OCI-M2 (cell line): ENCODE measurements around the gene NCAPG.
"Not testable (repeated sequence)": the region's sequence is repeated elsewhere in the genome, so short reads cannot be mapped to it uniquely, and the experiment has no call there.

Experiments
- DNase-seq: peaks from one replicate; lab custom pipeline; 2025; ENCODE audit not compliant: unreplicated experiment; lab: John Stamatoyannopoulos, UW

The NCAPG gene

DNA sequence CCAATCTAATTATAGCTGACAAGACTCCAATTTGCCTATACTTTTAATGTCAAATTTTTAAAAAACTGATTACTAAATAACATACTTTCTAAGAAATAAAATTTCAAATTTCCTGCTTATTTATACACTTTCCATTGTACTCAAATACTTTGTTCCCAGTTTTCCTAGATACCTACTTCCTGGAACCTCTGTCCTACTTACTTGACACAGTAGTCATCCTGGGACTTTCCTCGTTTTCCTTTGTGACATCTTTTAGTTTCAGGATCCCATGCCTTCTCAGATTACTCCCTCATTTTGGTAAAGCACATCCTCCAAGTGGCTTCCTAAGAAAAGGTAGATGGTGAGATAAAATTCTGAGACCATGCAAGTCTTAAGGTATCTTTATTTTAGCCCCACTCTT, 16.0 kb upstream of the NCAPG start:
- no peak for DNase-seq

DNA sequence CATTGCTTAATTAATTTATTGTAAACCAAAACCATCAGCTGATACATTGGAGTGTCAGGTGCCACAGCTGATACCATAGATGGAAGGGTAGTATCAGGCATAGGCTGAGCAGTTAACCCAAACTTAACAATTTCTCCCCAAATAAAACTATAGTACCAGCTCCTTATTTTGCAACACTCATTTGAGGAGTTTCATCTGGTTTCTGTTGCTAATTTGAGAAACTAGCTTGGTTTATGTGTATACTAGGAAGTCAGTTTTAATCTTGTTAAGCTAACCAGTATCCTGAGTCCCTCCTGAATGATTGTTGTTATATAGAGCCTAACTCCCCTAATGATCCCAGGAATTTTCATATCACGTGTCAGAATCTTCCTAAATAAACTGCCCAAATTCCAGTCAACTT, 13.0 kb upstream of the NCAPG start:
- no peak for DNase-seq

DNA sequence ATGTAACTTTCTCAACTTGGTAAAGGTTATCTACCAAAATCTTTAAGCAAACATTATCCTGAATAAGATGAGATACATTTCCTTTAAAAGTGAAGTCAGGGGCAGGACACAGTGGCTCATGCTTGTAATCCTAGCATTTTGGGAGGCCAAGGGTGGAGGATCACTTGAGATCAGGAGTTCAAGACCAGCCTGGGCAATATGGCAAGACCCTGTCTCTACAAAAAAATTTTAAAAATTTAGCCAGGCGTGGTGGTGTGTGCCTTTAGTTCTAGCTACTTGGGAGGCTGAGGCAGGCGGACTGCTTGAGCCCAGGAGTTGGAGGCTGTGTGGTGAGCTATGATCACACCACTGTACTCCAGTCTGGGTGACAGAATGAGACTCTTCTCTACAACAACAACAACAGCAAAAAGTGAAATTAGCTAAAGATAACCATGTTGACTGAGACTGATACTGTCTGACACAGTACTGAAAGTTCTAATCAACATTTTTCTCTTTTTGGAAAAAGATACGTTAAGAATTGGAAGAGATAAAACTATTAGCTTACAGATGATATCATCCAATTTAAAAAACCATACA, 5.1 kb upstream of the NCAPG start:
- DNase-seq, result no peak

DNA sequence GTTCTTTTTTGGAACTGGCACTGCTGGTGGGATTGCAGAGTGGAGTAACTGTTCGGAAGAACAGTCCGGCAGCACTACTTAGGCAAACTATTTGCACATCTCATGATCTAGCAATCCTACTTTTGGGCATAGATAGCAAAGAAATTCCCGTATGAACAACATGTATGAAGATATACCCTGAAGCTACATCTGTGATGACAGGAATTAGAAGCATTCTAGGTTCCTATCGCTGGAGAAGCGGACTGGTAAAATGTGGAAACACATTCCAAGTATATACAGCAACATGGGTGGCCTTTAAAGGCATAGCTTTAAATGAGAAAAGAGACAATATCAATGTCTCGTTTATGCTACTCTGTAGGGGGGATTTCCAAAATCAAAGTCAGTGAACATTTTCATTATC, 3.3 kb upstream of the NCAPG start:
- no peak for DNase-seq

DNA sequence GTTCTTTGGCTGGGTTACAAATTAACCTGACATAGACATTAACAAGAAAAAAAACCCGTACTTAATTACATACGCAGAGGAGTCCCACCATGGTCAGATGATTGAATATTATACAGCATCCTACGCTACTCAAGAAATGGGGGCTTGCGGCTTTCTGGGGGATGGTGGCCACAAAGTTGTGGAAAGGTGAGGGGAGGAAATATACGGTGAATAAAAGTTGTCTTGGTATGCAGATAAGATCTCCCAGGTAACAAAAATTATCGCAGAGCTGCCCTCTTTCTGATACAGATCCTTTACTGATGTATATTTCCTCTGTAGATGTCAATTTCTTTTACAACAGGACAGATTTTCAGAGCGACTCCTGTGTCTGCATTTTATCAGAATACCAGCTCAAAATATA, 1.1 kb upstream of the NCAPG start:
- DNase-seq, result no peak

DNA sequence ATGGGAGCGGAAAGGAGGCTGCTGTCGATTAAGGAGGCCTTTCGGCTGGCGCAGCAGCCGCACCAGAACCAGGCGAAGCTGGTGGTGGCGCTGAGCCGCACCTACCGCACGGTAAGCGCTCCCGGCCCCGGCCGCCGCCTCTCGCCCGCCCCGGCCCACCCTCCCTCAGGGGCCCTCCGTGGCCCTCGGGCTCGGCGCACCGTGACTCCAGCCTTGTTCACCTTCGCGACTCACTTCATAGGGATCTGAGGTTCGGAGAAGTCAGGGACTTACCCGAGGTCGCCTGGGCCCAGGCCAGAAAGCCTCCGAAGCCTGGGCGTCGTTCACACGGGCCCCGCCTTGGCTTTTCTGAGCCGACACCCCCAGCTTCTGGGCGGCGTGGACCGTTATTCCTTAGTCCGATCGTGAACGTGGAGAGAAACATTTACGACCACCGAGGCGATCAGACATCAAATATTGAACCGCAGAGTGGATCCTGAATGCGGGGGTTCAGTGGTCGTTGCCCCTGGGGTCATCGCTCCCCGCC, 362 bp downstream of the NCAPG start:
- no peak for DNase-seq

DNA sequence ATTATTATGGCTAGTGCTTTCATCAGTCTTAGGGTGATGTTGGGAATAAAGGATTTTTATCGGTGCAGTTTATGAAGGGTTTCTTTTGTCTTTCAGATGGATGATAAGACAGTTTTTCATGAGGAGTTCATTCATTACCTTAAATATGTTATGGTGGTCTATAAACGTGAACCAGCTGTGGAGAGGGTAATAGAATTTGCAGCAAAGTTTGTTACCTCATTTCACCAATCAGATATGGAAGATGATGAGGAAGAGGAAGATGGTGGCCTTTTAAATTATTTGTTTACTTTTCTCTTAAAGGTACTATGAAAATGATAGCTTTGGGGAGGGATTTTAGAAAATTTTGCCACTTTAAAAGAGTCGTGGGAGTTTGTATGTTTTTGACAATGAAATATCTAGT, 1.3 kb downstream of the NCAPG start:
- no peak for DNase-seq

DNA sequence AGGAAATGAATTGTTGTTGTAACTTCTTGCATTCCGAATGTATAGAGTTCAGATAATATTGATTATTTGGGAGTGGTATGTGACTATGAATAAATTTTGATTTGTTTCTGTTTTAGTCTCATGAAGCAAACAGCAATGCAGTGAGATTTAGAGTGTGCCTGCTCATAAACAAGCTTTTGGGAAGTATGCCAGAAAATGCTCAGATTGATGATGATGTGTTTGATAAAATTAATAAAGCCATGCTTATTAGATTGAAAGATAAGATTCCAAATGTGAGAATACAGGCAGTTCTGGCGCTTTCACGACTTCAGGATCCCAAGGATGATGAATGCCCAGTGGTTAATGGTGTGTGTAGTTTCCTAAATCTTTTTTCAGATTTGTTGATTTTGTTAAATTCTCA, 2.0 kb downstream of the NCAPG start:
- no peak for DNase-seq

DNA sequence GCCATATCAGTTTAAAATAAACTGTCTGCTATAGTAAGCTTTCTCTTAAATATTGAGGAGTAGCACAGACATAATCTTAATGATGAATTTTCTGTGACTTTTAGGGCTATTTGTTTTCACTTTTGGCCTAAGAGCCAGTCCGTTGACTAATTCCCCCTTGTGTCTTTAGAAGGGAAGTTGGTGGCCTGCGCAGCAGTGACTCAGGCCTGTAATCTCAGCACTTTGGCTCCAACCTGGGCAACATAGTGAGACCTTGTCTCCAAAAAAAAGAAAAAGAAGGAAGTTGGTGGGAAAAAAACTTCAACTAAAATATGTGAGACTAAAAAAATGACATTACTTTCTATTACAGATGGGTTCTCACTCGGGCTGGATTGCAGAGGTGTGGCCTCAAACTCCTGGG, 3.4 kb downstream of the NCAPG start:
- DNase-seq, result no peak

DNA sequence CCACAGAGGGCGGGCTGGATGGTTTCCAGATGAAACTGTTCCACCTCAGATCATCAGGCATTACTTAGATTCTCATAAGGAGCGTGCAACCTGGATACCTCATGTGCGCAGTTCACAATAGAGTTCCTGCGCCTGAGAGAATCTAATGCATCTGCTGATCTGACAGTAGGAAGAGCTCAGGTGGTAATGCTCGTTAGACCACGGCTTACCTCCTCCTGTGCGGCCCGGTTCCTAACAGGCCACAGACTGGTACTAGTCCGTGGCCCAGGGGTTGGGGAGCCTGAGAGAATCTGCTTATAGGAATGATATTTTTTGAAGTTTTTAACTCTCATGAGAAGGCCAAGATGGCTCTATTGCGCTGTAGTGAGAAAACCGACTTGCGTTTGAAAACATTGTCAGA, 5.4 kb downstream of the NCAPG start:
- no peak for DNase-seq

DNA sequence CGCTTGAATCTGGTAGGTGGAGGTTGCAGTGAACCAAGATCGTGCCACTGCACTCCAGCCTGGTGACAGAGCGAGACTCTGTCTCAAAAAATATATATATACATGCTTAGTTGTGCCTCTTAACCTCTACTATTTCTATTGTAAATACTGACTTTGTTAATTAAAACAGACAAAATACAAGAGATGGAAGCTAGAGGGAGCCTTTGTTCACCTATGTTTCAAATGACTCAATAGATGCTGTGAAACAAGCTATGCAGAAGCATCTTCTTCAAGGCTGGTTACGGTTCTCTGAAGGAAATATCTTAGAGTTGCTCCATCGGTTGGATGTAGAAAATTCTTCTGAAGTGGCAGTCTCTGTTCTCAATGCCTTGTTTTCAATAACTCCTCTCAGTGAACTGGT, 6.2 kb downstream of the NCAPG start:
- DNase-seq, result no peak

DNA sequence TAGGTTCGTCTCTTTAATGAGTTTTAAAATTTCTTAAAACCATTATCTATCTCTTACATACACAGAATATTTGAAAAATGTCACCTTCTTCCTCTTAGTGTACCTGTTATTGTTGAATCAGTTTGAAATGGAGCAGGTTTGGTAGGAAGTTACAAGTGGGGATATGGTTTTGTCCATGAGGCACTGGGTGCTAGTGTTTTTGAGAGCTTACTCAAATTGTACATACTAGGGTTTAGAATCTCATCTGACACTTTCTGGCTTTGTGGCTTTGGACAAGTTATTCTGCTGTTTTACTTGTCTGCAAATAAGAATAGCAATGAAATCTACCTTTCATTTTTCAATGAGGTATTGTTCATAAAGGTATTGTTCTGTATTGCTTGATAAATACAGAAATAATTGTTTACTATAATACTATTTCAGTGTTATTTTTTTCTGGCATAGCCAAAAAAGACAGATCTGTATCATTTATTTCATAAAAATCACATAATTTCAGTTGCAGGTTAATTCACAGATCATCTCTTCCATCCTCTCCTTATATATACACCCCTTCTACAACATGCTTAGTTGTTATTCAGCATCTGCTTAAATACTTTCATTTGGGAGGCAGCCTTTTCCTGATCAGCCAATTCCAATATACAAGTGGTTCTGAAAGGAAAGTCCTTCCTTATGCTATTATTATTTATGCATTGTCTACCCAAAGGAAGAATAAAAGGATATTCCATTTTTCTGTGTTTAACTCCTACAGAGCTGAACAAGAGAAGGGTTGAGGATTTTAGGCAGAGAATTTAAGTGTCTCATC, 13.3 kb downstream of the NCAPG start:
- DNase-seq, result no peak

DNA sequence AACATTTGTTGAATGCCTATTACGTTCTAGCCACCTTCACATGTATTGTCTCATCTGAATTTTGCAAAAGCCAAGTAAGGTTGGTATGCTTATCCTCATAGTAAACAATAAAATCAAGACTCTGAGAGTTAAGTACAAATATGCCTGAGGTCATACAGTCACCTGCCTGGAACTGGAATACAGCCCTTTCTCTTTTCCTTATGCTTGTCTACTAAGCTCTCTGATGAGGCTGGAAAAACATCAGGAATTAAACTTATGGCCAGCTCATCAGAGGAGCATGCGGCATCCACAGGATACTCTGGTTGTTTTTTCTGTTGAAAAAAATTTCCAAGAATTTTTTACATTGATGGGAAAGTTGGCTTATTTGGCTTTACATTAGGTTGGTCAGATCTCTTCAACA, 35.5 kb downstream of the NCAPG start:
- no peak for DNase-seq

DNA sequence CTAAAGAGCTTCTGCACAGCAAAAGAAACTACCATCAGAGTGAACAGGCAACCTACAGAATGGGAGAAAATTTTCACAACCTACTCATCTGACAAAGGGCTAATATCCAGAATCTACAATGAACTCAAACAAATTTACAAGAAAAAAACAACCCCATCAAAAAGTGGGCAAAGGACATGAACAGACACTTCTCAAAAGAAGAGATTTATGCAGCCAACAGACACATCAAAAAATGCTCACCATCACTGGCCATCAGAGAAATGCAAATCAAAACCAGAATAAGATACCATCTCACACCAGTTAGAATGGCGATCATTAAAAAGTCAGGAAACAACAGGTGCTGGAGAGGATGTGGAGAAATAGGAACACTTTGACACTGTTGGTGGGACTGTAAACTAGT, 39.5 kb downstream of the NCAPG start:
- DNase-seq, result not testable (repeated sequence)

DNA sequence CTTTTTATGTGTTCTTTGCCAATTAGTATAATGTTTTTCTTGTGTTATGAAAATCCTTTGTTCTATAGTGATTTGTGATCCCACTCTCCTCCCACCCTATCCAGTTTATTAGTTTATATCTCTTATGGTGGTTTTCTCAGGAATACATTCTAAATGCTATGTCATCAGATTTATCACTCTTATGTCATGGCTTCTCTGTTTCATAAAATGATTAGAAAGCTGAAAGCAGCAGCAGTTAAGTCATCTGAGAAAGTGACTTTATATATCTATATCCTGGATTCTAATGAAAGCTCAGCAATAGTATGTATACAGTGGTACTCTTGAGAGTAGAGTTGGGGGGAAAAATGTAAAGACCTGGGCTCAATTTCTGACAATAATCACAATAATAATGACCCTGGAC, 41.2 kb downstream of the NCAPG start:
- DNase-seq, result no peak

DNA sequence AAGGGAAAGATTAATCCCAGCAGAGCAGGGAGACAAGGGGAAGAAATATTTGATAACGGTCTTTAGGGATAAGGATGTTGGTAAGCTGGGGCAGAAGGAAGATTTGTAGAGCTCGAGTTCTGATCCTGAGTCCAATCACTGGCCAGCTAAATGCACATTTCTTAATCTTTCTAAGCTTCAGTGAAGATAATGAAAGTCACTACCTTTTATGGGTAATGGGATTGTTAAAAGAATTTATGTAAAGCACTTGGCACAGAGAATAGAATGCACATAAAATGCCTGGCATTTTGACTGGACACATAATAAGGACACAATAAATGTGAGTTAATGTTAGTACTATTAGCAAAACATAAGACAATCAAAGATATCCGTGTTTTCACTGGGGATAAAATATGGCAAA, 43.3 kb downstream of the NCAPG start:
- DNase-seq, result no peak

DNA sequence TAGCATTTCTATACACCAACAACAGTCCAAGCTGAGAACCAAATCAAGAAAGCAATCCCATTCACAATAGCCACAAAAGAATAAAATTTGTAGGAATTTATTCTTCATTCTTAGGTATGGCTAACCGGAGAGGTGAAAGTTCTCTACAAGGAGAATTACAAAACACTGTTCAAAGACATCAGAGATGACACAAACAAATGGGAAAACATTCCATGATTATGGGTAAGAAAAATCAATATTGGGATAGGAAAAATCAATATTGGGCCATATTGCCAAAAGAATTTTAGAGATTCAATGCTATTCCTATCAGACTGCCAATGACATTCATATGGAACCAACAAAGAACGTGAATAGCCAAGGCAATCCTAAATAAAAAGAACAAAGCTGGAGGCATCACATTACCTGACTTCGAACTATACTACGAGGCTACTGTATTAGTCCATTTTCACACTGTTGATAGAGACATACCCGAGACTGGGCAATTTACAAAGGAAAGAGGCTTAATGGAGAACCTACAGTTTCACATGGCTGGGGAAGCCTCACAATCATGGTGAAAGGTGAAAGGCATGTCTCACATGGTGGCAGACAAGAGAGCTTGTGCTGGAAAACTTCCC, 49.1 kb downstream of the NCAPG start:
- DNase-seq, result no peak

DNA sequence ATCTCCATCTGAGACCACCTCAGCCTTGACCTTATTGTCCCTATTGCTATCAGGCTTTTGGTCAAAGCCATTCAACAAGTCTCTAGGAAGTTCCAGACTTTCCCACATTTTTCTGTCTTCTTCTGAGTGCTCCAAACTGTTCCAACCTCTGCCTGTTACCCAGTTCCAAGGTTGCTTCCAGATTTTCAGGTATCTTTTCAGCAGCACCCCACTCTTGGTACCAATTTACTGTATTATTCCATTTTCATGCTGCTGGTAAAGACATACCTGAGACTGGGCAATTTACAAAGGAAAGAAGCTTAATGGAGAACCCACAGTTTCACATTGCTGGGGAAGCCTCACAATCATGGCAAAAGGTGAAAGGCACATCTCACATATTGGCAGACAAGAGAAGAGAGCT, 51.1 kb downstream of the NCAPG start:
- not testable (repeated sequence) for DNase-seq

DNA sequence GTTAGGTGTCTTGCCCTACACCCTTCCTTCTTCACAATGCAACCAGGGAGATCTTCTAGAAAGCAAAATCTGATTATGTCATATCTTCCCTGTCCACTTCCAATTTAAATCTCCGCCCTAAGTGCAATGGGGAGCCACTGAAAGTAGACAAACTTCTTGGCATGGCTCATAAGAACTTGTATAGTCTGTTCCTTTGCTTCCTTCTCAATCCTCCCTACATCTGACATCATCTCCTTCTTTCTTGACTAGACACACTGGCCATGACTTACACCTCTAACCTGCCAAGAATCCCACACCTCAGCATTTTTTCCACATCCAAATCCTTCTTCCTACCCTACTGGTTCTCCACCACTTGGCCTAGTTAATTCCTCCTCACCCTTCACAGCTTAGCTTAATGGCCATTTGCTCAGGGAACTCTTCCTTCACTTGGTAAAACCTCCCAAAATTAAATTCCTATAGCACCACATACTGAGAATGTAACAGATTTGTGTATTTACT, 55.1 kb downstream of the NCAPG start:
- DNase-seq, result no peak

DNA sequence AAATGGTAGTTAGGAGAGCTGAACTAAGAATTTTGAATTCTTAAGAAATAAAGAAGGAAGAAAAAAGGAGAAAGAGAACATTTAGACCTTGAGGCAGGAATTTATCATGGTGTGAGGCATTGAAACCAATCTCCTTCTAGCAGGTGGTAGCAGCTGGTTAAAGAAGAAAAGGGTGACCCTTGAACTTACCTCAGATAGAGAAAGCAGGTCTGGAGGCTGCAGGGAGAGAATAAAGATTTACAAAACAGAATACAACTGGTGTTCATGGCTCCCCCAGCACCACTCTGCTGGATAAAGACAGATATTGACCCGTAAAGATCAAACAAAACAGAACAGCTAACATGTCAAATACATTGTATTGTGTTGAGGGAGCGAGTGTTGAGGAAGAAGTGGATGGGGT, 56.0 kb downstream of the NCAPG start:
- no peak for DNase-seq

DNA sequence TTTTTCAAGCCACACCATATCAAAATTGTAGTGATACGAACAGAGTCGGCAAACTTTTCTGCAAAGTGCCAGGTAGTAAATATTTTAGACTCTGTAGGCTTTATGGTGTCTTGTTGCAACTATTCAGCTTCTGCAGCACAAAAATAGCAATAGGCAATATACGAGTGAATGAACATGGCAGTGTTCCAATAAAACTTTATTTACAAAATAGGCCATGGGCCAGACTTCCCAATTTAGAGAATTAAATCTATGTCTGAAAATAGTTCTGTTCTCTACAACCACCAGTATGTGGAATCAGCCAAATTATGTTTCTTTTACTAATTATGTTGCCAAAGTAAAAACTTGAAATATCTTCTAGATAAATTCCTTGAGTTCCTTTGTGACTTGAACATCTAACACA, 56.5 kb downstream of the NCAPG start:
- DNase-seq, result no peak

DNA sequence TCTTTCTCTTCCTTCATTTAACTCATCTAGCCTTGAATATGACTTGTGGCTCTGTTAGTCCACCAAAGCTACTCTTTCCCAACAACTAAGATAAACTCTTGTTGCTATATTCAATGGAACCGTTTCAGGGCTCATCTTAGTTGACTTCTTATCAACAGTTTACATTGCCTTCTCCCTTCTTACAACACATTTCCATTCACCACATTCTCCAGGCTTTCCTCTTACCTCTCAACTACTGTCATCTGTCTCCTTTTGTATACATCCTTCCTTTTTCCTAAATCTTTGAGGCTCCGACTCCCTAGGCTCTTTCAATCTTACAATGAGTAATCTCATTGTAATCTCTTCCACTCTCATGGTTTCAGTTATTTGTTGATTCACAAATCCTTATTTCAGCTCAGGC, 58.5 kb downstream of the NCAPG start:
- no peak for DNase-seq
